ENCODE measurements around the gene TSPAN7.

- no peak for TF ChIP-seq CTCF (IDR thresholded peaks at IDR 0.05)
- no peak for TF ChIP-seq POLR2A (IDR thresholded peaks at IDR 0.05)
Measured at GRCh38 chrX:38638952-38639529, 77.7 kb downstream of the TSPAN7 start.
